Ishikawa (cell line): ENCODE results near the gene GALNT2.

Experiments
- CEBPB ChIP-seq: IDR thresholded peaks from 2 replicates; pipeline ENCODE4 v1.6.1; 2012
- CREB1 ChIP-seq: IDR thresholded peaks from 2 replicates; pipeline ENCODE4 v1.6.1; 2012; ENCODE audit warnings: low read depth
- EGR1 ChIP-seq: IDR thresholded peaks from 2 replicates; pipeline ENCODE4 v1.6.1; 2012
- EP300 ChIP-seq: IDR thresholded peaks from 2 replicates; pipeline ENCODE4 v1.6.1; 2012; ENCODE audit warnings: borderline replicate concordance
- FOXM1 ChIP-seq: IDR thresholded peaks from 2 replicates; pipeline ENCODE4 v1.6.1; 2012; ENCODE audit warnings: low read depth, borderline replicate concordance
- MAX ChIP-seq: IDR thresholded peaks from 2 replicates; pipeline ENCODE4 v1.6.1; 2012
- NFIC ChIP-seq: IDR thresholded peaks from 2 replicates; pipeline ENCODE4 v1.6.1; 2012
- RAD21 ChIP-seq: IDR thresholded peaks from 2 replicates; pipeline ENCODE4 v1.6.1; 2012; ENCODE audit warnings: low read depth
- REST ChIP-seq: IDR thresholded peaks from 2 replicates; pipeline ENCODE4 v1.6.1; 2012; ENCODE audit warnings: low read depth, mild to moderate bottlenecking
- TAF1 ChIP-seq: IDR thresholded peaks from 2 replicates; pipeline ENCODE4 v1.6.1; 2012; ENCODE audit warnings: low read depth, mild to moderate bottlenecking
- TCF12 ChIP-seq: IDR thresholded peaks from 2 replicates; pipeline ENCODE4 v1.6.1; 2012; ENCODE audit warnings: low read depth
- TEAD4 ChIP-seq: IDR thresholded peaks from 2 replicates; pipeline ENCODE4 v1.6.1; 2012
- USF1 ChIP-seq: IDR thresholded peaks from 2 replicates; pipeline ENCODE4 v1.6.1; 2012
- YY1 ChIP-seq: IDR thresholded peaks from 2 replicates; pipeline ENCODE4 v1.6.1; 2012; ENCODE audit warnings: low read depth
- ZBTB7A ChIP-seq: IDR thresholded peaks from 2 replicates; pipeline ENCODE4 v1.6.1; 2012; ENCODE audit warnings: low read depth

Gene GALNT2

GRCh38 chr1:230077436-230078213, 10.6 kb downstream of the GALNT2 start:
- peak; percentile 63 for TF ChIP-seq TEAD4
- TF ChIP-seq NFIC = no peak
- 0 out of 2 replicates have a peak, but pooled peaks have one; percentile 29 for TF ChIP-seq EP300

GRCh38 chr1:230079199-230080024, 12.4 kb downstream of the GALNT2 start:
- TF ChIP-seq MAX = no peak
- TF ChIP-seq ZBTB7A = no peak
- no peak for TF ChIP-seq NFIC
- TF ChIP-seq TEAD4 = no peak
- TF ChIP-seq REST = no peak
- no peak for TF ChIP-seq CREB1
- no peak for TF ChIP-seq YY1
- TF ChIP-seq USF1 = no peak
- TF ChIP-seq RAD21 = no peak
- TF ChIP-seq CEBPB = no peak
- no peak for TF ChIP-seq TAF1
- TF ChIP-seq TCF12 = no peak
- TF ChIP-seq EP300 = no peak
- no peak for TF ChIP-seq FOXM1

GRCh38 chr1:230080822-230081221, 13.8 kb downstream of the GALNT2 start:
- no peak for TF ChIP-seq EP300

GRCh38 chr1:230081751-230082150, 14.7 kb downstream of the GALNT2 start:
- no peak for TF ChIP-seq FOXM1
- TF ChIP-seq REST = no peak

GRCh38 chr1:230082211-230082610, 15.2 kb downstream of the GALNT2 start:
- TF ChIP-seq FOXM1 (no peak), EP300 (no peak), MAX (no peak), TEAD4 (no peak)

GRCh38 chr1:230083053-230083452, 16.0 kb downstream of the GALNT2 start:
- TF ChIP-seq TAF1 (no peak), EGR1 (no peak), TCF12 (no peak), USF1 (no peak), EP300 (no peak), ZBTB7A (no peak), RAD21 (no peak), MAX (no peak), TEAD4 (no peak), NFIC (no peak), YY1 (no peak), CREB1 (no peak), CEBPB (no peak), REST (no peak), FOXM1 (no peak)
